HepG2 (cell line): ENCODE results near the gene ACSS1. TPM values are rescaled to one million over a fixed set of nuclear protein-coding genes. Genes with fewer than 3 reads are reported as not detected.

ENCODE experiments used
- ADNP ChIP-seq: sonication (generic); formaldehyde crosslinking; IDR thresholded peaks from 2 replicates; pipeline ENCODE4 v1.4.0; 2020; ENCODE audit warnings: missing genetic modification reagents
- AFF4 ChIP-seq: sonication (generic); formaldehyde crosslinking; IDR thresholded peaks from 2 replicates; pipeline ENCODE4 v1.4.0; 2020; ENCODE audit warnings: missing genetic modification reagents
- BRD4 ChIP-seq: sonication (generic); formaldehyde crosslinking; IDR thresholded peaks from 2 replicates; pipeline ENCODE4 v1.4.0; 2020; ENCODE audit warnings: missing genetic modification reagents
- NFAT5 ChIP-seq: sonication (generic); formaldehyde crosslinking; IDR thresholded peaks from 2 replicates; pipeline ENCODE4 v1.4.0; 2020; ENCODE audit warnings: missing genetic modification reagents
- TARDBP ChIP-seq: sonication (generic); formaldehyde crosslinking; IDR thresholded peaks from 2 replicates; pipeline ENCODE4 v1.8.0; 2022; ENCODE audit warnings: mild to moderate bottlenecking, missing genetic modification reagents
- TFDP2 ChIP-seq: sonication (generic); formaldehyde crosslinking; IDR thresholded peaks from 2 replicates; pipeline ENCODE4 v1.4.0; 2020; ENCODE audit warnings: missing genetic modification reagents
- U2AF2 ChIP-seq: fragments of 200-400 bp; formaldehyde crosslinking; IDR thresholded peaks from 2 replicates; pipeline ENCODE4 v1.6.1; 2017; ENCODE audit warnings: low read depth, mild to moderate bottlenecking, low read length
- ZNF256 ChIP-seq: sonication (generic); formaldehyde crosslinking; conservative IDR thresholded peaks from 2 replicates; pipeline ENCODE4 v1.4.0; 2020; ENCODE audit warnings: missing genetic modification reagents
- ZNF724P ChIP-seq: sonication (generic); formaldehyde crosslinking; IDR thresholded peaks from 2 replicates; pipeline ENCODE4 v1.8.0; 2022; ENCODE audit warnings: missing genetic modification reagents, borderline replicate concordance
- polyA plus RNA-seq, 8 experiments: library from polyadenylated mRNA; depleted of rRNA in 3 of 8; stranded (reverse) in 7 of 8; unstranded in 1 of 8; fragments of >200 nt; fragmentation: Illumina TruSeq in 4 of 8; extraction: Trizol in 4 of 8; gene quantifications; 2 replicates each; pipeline versions ENCODE4 v1.2.1 to v1.2.3, GENCODE V29; 2011 to 2016; ENCODE audit warnings: low read depth in 4 of 8, missing spikeins in 1 of 8, mixed read lengths in 1 of 8; ENCODE audit not compliant: insufficient read depth in 1 of 8
- total RNA-seq, 5 experiments: library from RNA; depleted of rRNA; stranded (reverse); fragments of >200 nt; fragmentation: Illumina TruSeq; extraction: Trizol; gene quantifications; 2 replicates each; pipeline ENCODE4 v1.2.3, GENCODE V29; 2016; ENCODE audit warnings: low read depth in 1 of 5
- TF ChIP-seq, protein P1 (sequence below): IDR thresholded peaks from 2 replicates; pipeline ENCODE4 v1.4.0; 2020; ENCODE audit warnings: mild to moderate bottlenecking, missing genetic modification reagents
- TF ChIP-seq, protein P2 (sequence below): sonication (generic); formaldehyde crosslinking; IDR thresholded peaks from 2 replicates; pipeline ENCODE4 v1.4.0; 2020; ENCODE audit warnings: missing genetic modification reagents

Gene ACSS1
- total and polyA plus RNA-seq, 2 of the 13 experiments (the other 11 are each of a cell fraction or from before 2014, with no cell fraction given): 15.2 to 41.6 TPM

DNA sequence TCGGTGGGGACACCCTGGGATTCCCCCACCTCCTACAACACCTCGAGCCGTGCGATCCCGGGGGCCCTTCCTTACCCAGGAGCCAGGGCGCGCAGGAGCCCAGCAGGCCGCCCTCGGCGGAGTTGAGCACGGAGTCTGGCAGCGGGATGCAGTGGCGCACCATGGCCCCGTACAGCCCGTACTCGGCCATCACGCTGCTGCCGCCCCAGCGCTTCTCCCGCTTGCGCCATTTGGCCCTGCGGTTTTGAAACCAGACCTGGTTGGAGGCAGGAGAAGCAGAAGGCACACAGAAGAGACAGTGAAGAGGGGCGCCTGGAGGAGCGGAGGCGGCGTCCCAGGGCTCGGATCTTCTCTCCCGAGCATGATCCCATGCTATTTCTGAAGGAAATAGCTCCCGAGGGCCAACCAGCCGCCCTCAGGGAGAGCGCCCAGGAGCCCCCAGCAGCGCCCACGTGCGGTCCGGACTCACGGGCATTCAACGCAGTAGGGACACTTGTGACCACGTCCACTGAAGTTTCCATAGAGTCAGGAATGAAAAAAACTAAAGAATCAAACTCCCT is 19.8 kb upstream of the ACSS1 start (continued):
- TF ChIP-seq AFF4: no peak
- TF ChIP-seq TFDP2 (CRISPR knock-in tag): no peak; the same call in 1 of the 2 replicates
- TF ChIP-seq, protein P1, sequence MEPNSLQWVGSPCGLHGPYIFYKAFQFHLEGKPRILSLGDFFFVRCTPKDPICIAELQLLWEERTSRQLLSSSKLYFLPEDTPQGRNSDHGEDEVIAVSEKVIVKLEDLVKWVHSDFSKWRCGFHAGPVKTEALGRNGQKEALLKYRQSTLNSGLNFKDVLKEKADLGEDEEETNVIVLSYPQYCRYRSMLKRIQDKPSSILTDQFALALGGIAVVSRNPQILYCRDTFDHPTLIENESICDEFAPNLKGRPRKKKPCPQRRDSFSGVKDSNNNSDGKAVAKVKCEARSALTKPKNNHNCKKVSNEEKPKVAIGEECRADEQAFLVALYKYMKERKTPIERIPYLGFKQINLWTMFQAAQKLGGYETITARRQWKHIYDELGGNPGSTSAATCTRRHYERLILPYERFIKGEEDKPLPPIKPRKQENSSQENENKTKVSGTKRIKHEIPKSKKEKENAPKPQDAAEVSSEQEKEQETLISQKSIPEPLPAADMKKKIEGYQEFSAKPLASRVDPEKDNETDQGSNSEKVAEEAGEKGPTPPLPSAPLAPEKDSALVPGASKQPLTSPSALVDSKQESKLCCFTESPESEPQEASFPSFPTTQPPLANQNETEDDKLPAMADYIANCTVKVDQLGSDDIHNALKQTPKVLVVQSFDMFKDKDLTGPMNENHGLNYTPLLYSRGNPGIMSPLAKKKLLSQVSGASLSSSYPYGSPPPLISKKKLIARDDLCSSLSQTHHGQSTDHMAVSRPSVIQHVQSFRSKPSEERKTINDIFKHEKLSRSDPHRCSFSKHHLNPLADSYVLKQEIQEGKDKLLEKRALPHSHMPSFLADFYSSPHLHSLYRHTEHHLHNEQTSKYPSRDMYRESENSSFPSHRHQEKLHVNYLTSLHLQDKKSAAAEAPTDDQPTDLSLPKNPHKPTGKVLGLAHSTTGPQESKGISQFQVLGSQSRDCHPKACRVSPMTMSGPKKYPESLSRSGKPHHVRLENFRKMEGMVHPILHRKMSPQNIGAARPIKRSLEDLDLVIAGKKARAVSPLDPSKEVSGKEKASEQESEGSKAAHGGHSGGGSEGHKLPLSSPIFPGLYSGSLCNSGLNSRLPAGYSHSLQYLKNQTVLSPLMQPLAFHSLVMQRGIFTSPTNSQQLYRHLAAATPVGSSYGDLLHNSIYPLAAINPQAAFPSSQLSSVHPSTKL (CRISPR knock-in tag): 0 out of 2 replicates have a peak, but pooled peaks have one; percentile 21
- TF ChIP-seq TARDBP (CRISPR knock-in tag): no peak
- no peak for TF ChIP-seq U2AF2
- TF ChIP-seq BRD4 (CRISPR knock-in tag): 0 out of 2 replicates have a peak, but pooled peaks have one; percentile 34
- no peak for TF ChIP-seq ADNP (CRISPR knock-in tag)
- TF ChIP-seq NFAT5: peak; percentile 79; the same call in 1 of the 2 replicates
- TF ChIP-seq, protein P2, sequence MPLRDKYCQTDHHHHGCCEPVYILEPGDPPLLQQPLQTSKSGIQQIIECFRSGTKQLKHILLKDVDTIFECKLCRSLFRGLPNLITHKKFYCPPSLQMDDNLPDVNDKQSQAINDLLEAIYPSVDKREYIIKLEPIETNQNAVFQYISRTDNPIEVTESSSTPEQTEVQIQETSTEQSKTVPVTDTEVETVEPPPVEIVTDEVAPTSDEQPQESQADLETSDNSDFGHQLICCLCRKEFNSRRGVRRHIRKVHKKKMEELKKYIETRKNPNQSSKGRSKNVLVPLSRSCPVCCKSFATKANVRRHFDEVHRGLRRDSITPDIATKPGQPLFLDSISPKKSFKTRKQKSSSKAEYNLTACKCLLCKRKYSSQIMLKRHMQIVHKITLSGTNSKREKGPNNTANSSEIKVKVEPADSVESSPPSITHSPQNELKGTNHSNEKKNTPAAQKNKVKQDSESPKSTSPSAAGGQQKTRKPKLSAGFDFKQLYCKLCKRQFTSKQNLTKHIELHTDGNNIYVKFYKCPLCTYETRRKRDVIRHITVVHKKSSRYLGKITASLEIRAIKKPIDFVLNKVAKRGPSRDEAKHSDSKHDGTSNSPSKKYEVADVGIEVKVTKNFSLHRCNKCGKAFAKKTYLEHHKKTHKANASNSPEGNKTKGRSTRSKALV (CRISPR knock-in tag): peak; percentile 98
- TF ChIP-seq ZNF724P: no peak
- no peak for TF ChIP-seq ZNF256 (CRISPR knock-in tag)
